Fibroblast of skin of left quadriceps (primary cell): ENCODE results near the gene WDR5.

ENCODE experiments used
- DNase-seq, 2 experiments: peaks; one replicate each; pipeline ENCODE4 v3.0.0-alpha.2; 2013; ENCODE audit warnings: low read depth in 2 of 2

WDR5 gene

GRCh38 chr9:134208981-134209725, 73.3 kb downstream of the WDR5 start:
- DNase-seq = no peak
